WI38 (cell line): ENCODE results near the gene ITPR1.

Experiments
- H3K4me3 ChIP-seq: 2 replicates; pipeline ENCODE4 v1.5.1; 2011; ENCODE audit warnings: low read depth, mild to moderate bottlenecking, control low read depth, low read length
- CTCF ChIP-seq: IDR thresholded peaks from 2 replicates; pipeline ENCODE4 v1.5.1; 2012; ENCODE audit warnings: low read depth, mild to moderate bottlenecking, control low read depth, low read length

Gene ITPR1

GRCh38 chr3:4687596-4687995 lies 194.4 kb downstream of the ITPR1 start:
- no peak overlapping the region for H3K4me3 ChIP-seq
- TF ChIP-seq CTCF = no peak

GRCh38 chr3:4688411-4688810 lies 195.3 kb downstream of the ITPR1 start:
- H3K4me3 ChIP-seq = no peak overlapping the region
- TF ChIP-seq CTCF = no peak

- TF ChIP-seq CTCF = no peak
- no peak overlapping the region for H3K4me3 ChIP-seq
Observed at GRCh38 chr3:4689021-4689420, 195.9 kb downstream of the ITPR1 start.

GRCh38 chr3:4690277-4690676 lies 197.1 kb downstream of the ITPR1 start:
- no peak overlapping the region for H3K4me3 ChIP-seq
- TF ChIP-seq CTCF = no peak

GRCh38 chr3:4693620-4694019 lies 200.5 kb downstream of the ITPR1 start:
- no peak for TF ChIP-seq CTCF
- no peak overlapping the region for H3K4me3 ChIP-seq

GRCh38 chr3:4695846-4696245 lies 202.7 kb downstream of the ITPR1 start:
- TF ChIP-seq CTCF = no peak
- H3K4me3 ChIP-seq = no peak overlapping the region

- TF ChIP-seq CTCF = no peak
Observed at GRCh38 chr3:4696266-4696665, 203.1 kb downstream of the ITPR1 start.

More at GRCh38 chr3:4696266-4696665, 203.1 kb downstream of the ITPR1 start:
- no peak overlapping the region for H3K4me3 ChIP-seq
